H1 (cell line): Measurements from ENCODE around the gene ATP7A. TPM values are rescaled to one million over a fixed set of nuclear protein-coding genes. Genes with fewer than 3 reads are reported as not detected.

ENCODE experiments used
- polyA plus RNA-seq, 7 experiments: library from polyadenylated mRNA; depleted of rRNA in 3 of 7; stranded (reverse) in 5 of 7; unstranded in 2 of 7; fragments of >200 nt in 5 of 7; fragments of 200-250 nt in 2 of 7; gene quantifications; 1 replicate in 5 of 7; 2 replicates in 1 of 7; 4 replicates in 1 of 7; pipeline versions ENCODE4 v1.2.1 to v1.2.3, GENCODE V29; 2011 to 2013; ENCODE audit warnings: missing spikeins in 2 of 7, mixed read lengths in 2 of 7
- total RNA-seq: library from RNA; stranded (reverse); fragmentation: NEBNext Ultra II Directional; extraction: Animal tissue kit (Norgen Biotek cat#: 25700); gene quantifications from 2 replicates; pipeline ENCODE4 v1.2.1, GENCODE V29; 2021
- TF ChIP-seq, protein P1 (sequence below): fragments of 300-600 bp; sonication (generic); IDR thresholded peaks from 2 replicates; pipeline ENCODE4 v1.7.1; 2012; ENCODE audit warnings: low read length, moderate library complexity, mild to moderate bottlenecking, inconsistent platforms; ENCODE audit not compliant: insufficient replicate concordance

The ATP7A gene
- total and polyA plus RNA-seq, 2 of the 8 experiments (the other 6 are each of a cell fraction or from before 2014, with no cell fraction given): 0.73 to 2.8 TPM

DNA sequence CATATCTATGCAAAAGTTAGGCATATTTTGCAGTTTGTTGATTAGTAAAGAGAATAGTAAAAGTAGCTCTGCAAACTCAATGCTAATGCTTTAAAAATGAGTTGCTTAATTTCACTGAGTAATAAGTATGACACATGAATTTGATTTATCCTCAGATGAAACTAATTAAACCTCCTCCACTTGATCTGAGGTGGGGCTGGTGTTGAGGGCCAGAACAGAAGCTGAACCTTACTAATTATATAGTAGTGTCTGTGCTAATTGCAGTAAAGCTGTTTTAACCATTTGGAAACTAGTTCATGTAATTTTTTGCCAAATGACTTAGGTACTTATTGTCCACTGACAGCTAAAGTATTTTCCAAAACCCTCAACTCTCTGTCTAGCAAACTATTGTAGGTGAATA, 66.6 kb downstream of the ATP7A start (continued):
- TF ChIP-seq, protein P1, sequence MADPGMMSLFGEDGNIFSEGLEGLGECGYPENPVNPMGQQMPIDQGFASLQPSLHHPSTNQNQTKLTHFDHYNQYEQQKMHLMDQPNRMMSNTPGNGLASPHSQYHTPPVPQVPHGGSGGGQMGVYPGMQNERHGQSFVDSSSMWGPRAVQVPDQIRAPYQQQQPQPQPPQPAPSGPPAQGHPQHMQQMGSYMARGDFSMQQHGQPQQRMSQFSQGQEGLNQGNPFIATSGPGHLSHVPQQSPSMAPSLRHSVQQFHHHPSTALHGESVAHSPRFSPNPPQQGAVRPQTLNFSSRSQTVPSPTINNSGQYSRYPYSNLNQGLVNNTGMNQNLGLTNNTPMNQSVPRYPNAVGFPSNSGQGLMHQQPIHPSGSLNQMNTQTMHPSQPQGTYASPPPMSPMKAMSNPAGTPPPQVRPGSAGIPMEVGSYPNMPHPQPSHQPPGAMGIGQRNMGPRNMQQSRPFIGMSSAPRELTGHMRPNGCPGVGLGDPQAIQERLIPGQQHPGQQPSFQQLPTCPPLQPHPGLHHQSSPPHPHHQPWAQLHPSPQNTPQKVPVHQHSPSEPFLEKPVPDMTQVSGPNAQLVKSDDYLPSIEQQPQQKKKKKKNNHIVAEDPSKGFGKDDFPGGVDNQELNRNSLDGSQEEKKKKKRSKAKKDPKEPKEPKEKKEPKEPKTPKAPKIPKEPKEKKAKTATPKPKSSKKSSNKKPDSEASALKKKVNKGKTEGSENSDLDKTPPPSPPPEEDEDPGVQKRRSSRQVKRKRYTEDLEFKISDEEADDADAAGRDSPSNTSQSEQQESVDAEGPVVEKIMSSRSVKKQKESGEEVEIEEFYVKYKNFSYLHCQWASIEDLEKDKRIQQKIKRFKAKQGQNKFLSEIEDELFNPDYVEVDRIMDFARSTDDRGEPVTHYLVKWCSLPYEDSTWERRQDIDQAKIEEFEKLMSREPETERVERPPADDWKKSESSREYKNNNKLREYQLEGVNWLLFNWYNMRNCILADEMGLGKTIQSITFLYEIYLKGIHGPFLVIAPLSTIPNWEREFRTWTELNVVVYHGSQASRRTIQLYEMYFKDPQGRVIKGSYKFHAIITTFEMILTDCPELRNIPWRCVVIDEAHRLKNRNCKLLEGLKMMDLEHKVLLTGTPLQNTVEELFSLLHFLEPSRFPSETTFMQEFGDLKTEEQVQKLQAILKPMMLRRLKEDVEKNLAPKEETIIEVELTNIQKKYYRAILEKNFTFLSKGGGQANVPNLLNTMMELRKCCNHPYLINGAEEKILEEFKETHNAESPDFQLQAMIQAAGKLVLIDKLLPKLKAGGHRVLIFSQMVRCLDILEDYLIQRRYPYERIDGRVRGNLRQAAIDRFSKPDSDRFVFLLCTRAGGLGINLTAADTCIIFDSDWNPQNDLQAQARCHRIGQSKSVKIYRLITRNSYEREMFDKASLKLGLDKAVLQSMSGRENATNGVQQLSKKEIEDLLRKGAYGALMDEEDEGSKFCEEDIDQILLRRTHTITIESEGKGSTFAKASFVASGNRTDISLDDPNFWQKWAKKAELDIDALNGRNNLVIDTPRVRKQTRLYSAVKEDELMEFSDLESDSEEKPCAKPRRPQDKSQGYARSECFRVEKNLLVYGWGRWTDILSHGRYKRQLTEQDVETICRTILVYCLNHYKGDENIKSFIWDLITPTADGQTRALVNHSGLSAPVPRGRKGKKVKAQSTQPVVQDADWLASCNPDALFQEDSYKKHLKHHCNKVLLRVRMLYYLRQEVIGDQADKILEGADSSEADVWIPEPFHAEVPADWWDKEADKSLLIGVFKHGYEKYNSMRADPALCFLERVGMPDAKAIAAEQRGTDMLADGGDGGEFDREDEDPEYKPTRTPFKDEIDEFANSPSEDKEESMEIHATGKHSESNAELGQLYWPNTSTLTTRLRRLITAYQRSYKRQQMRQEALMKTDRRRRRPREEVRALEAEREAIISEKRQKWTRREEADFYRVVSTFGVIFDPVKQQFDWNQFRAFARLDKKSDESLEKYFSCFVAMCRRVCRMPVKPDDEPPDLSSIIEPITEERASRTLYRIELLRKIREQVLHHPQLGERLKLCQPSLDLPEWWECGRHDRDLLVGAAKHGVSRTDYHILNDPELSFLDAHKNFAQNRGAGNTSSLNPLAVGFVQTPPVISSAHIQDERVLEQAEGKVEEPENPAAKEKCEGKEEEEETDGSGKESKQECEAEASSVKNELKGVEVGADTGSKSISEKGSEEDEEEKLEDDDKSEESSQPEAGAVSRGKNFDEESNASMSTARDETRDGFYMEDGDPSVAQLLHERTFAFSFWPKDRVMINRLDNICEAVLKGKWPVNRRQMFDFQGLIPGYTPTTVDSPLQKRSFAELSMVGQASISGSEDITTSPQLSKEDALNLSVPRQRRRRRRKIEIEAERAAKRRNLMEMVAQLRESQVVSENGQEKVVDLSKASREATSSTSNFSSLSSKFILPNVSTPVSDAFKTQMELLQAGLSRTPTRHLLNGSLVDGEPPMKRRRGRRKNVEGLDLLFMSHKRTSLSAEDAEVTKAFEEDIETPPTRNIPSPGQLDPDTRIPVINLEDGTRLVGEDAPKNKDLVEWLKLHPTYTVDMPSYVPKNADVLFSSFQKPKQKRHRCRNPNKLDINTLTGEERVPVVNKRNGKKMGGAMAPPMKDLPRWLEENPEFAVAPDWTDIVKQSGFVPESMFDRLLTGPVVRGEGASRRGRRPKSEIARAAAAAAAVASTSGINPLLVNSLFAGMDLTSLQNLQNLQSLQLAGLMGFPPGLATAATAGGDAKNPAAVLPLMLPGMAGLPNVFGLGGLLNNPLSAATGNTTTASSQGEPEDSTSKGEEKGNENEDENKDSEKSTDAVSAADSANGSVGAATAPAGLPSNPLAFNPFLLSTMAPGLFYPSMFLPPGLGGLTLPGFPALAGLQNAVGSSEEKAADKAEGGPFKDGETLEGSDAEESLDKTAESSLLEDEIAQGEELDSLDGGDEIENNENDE: no peak
